ENCODE data around the gene MYO10. TPM values are rescaled to one million over a fixed set of nuclear protein-coding genes. Genes with fewer than 3 reads are reported as not detected.

MYO10 gene
- total RNA-seq, 1 donor from 2014 or later: 0.26 TPM

DNA sequence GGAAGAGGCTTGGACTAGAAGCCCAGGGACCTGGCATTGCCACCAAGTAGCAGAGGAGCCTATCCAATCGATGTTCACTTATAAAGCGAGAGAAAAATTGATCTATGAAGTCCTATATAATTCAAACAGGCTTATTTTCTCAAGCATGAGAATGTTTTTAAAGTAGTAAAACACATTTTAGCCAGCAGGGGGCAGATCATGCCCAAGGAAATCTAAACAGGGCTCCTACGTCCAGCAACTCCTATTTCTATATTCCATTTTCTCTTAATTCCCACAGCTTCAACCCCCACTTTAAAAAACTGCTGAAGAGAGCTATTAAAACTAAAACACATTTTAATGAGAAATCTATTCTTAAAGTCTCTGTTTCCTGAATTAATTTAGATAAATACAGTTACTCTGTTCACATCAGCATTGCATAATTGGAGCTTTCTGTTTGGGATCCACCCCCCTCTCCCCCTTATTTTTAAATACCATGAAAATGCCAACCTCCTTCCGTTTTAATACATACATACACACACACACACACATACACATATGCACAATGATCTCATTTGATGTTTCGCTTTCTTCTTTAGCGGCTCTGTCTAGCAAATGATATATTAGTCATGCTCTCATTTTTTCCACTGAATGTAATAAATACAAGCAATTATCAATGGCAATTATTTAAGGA lies 144.9 kb downstream of the MYO10 start:
- H3K36me3 Mint-ChIP-seq (ENCODE audit: low read depth): no peaks in the 10 kb centered on the region
- intact Hi-C loops (cut with micrococcal nuclease): loop anchor here (1.0 kb wide), 1 partner anchor 341 kb away; no protein-coding TSS in a partner anchor
- peaks cover 2% of the 10 kb centered on the region for H3K4me1 Mint-ChIP-seq
- H3K9me3 Mint-ChIP-seq: no peaks in the 10 kb centered on the region
- H3K4me3 Mint-ChIP-seq: no peak overlapping the region
- DNase-seq: peak; percentile 73
- peaks cover 2% of the 10 kb centered on the region for H3K27me3 Mint-ChIP-seq
- H3K27ac Mint-ChIP-seq: no peak overlapping the region

DNA sequence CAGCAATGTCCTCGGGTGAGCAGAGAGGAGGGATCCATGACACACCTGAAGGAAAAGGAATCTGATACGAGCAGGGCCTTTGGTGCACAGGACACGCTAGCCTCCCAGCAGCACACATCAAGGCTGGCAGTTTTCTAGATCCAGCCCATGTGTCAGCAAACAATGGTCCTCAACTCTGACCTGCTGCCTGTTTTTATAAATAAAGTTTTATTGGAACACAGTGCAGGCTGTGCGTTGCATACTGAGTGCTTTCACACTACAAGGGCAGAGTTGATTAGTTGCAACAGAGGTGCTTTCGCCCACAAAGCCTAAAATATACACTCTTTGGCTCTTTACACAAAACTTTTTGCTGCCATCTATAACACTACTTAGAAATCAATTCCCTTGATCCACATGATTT lies 147.1 kb downstream of the MYO10 start:
- H3K36me3 Mint-ChIP-seq (ENCODE audit: low read depth): no peaks in the 10 kb centered on the region
- no peaks in the 10 kb centered on the region for H3K9me3 Mint-ChIP-seq
- DNase-seq: no peak
- H3K4me1 Mint-ChIP-seq: peaks cover 6% of the 10 kb centered on the region
- no peak overlapping the region for H3K27ac Mint-ChIP-seq
- no peak overlapping the region for H3K4me3 Mint-ChIP-seq
- peaks cover 2% of the 10 kb centered on the region for H3K27me3 Mint-ChIP-seq
- intact Hi-C loops (cut with micrococcal nuclease): loop anchor here (10.0 kb wide), 1 partner anchor 146 kb away; the partner anchor contains the start of gene MYO10

DNA sequence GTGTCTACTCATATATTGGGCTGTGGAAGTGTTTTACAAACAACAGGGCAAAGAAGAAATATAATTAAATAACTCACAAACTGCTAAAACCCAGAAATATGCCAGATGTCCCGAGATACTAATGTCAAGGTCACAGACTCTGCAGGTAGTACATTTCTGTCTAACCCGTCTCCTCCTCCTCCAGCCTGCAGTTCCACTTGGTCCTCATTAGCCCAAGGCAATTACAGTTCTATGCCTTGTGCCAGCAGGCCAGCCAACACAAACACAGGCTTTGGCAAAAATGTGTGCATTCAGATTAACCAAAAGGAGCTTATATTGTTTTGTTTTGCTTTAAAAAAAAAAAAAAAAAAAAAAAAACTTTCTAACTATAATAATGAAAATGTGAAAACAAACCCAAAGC lies 148.8 kb downstream of the MYO10 start:
- Mint-ChIP-seq H3K4me1 (peaks cover 6% of the 10 kb centered on the region), H3K4me3 (no peak overlapping the region), H3K9me3 (no peaks in the 10 kb centered on the region), H3K27me3 (peaks cover 2% of the 10 kb centered on the region), H3K27ac (no peak overlapping the region), H3K36me3 (ENCODE audit: low read depth) (no peaks in the 10 kb centered on the region)
- intact Hi-C loops (cut with micrococcal nuclease): loop anchor here (10.0 kb wide), 1 partner anchor 148 kb away; the partner anchor contains the start of gene MYO10
- DNase-seq: no peak

DNA sequence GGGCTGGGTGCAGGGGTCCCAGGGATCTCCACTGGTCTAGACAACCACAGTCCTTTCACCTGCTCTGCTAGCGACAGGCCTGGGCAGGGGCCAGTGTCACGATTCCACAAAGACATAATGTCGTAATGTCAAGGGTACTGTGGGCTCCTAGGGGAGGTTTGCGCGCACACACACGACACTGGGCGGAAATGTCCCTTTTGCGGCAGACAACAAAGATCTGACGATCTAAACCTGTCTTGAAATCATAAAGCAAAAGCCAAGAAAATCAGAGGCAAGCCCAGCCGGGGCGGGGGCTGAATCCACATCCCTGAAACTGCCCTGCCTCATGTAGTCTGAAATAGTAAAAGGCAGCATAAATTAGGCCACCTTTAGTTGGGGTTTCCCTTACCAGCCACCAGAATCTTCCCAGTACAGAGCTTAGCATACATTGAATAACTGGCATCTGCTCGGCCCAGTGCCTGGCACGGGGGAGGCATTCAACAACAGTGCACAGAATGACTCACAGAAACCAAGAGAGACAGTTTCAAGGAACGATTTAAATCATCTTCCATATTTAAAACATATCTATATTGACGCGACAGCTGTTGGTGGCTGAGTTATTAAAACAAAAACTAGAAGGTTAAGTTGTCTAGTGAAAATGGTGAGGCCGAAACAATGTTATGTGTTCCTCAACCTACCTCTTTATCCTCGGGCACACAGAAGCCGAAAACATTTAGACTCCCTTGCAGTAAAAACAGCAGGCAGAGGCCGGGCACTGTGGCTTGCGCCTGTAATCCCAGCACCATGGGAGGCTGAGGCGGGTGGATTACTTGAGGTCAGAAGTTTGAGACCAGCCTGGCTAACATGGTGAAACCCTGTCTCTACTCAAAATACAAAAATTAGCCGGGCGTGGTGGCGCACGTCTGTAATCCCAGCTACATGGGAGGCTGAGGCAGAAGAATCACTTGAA lies 151.0 kb downstream of the MYO10 start:
- H3K27ac Mint-ChIP-seq: no peak overlapping the region
- intact Hi-C loops (cut with micrococcal nuclease): loop anchor here (2.0 to 10.0 kb wide), 2 partner anchors 150 to 168 kb away; partner anchors contain the start of genes MYO10 and RETREG1
- H3K4me3 Mint-ChIP-seq: no peak overlapping the region
- no peaks in the 10 kb centered on the region for H3K27me3 Mint-ChIP-seq
- H3K36me3 Mint-ChIP-seq (ENCODE audit: low read depth): no peaks in the 10 kb centered on the region
- no peaks in the 10 kb centered on the region for H3K9me3 Mint-ChIP-seq
- peaks cover 4% of the 10 kb centered on the region for H3K4me1 Mint-ChIP-seq
- DNase-seq: no peak

DNA sequence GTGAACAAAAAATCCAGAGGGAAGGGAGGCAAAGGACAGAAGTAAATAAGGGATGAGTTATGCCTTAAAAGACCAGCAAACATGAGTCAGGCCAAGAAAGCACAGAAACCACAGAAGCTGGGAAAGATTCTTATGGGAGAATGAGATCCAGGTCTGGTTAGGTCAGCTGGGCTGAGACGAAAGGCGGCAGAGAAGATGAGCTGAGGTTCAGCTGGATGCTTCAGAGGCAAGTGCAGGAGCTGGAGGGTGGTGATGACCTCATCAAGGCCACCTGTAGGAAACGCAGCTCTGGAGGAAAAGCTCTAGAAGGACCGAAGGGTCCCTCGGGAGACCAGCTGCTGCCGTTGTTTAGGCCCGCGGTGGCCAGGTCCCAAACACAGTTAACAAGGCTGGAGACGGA lies 152.0 kb downstream of the MYO10 start:
- no peaks in the 10 kb centered on the region for H3K36me3 Mint-ChIP-seq (ENCODE audit: low read depth)
- no peak for DNase-seq
- intact Hi-C loops (cut with micrococcal nuclease): loop anchor here (2.0 to 10.0 kb wide), 2 partner anchors 151 to 167 kb away; partner anchors contain the start of genes MYO10 and RETREG1
- no peaks in the 10 kb centered on the region for H3K9me3 Mint-ChIP-seq
- peaks cover 4% of the 10 kb centered on the region for H3K4me1 Mint-ChIP-seq
- no peak overlapping the region for H3K27ac Mint-ChIP-seq
- H3K4me3 Mint-ChIP-seq: no peak overlapping the region
- H3K27me3 Mint-ChIP-seq: no peaks in the 10 kb centered on the region

DNA sequence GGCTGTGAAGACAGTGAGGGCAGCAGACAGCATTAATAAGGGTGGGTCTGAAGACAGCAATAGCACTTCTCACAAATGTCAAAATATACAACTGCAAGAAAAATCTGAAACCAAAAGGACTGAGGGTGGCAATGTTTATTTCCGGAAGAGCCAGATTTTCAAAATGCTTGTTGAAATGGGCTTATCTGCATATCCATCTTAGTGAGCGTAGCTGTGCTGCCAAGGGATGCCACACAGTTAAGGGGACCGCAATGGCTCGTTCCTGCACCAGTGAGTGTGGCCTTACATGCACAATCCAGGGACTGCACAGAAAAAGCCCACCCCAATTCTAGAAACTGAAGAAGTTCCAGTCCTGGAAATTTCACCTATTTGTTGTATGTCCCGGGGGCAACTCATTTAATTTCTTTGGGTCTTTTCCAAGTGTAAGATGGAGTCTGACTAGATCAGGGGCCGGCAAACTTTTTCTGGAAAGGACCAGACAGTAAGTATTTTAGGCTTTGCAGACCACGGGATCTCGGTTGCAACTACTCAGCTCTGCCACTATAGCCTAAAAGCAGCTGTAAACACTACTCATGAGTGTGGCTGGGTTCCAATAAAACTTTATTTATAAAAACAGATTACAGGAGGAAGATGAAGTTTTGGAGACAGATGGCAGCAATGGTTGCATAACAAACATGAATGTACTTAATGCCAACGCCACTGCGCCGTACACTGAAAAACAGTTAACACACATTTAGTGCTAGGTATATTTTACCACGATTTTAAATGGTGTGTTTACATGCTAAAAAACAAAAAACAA lies 154.1 kb downstream of the MYO10 start:
- H3K9me3 Mint-ChIP-seq: no peaks in the 10 kb centered on the region
- H3K27me3 Mint-ChIP-seq: no peaks in the 10 kb centered on the region
- H3K4me3 Mint-ChIP-seq: no peak overlapping the region
- no peak for DNase-seq
- H3K27ac Mint-ChIP-seq: no peak overlapping the region
- intact Hi-C loops (cut with micrococcal nuclease): loop anchor here (10.0 kb wide), 1 partner anchor 153 kb away; the partner anchor contains the start of gene MYO10
- H3K36me3 Mint-ChIP-seq (ENCODE audit: low read depth): no peaks in the 10 kb centered on the region
- H3K4me1 Mint-ChIP-seq: peaks cover 4% of the 10 kb centered on the region

DNA sequence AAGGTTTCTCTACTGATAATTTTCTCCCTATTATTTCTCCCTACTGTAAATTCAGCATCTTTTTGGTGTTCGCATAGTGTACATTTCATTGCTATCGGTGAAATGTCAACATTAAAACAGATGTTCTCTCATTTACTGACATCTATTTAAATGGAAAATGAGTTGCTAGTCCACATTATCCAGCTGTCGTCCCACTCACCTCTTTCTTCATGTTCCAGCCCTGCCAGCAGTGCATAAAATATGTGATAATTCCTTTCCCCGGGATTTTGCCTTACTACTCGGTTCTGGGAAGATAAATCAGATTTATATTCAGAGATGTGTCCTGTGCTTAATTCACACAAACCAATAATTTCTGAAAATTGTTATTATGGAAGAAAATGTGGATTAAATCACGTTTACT lies 155.8 kb downstream of the MYO10 start:
- Mint-ChIP-seq H3K4me3 (no peak overlapping the region), H3K36me3 (ENCODE audit: low read depth) (no peaks in the 10 kb centered on the region), H3K9me3 (no peaks in the 10 kb centered on the region), H3K27ac (no peak overlapping the region), H3K27me3 (no peaks in the 10 kb centered on the region), H3K4me1 (peaks cover 3% of the 10 kb centered on the region)
- intact Hi-C loops (cut with micrococcal nuclease): loop anchor here (10.0 kb wide), 1 partner anchor 154 kb away; the partner anchor contains the start of gene MYO10
- no peak for DNase-seq

DNA sequence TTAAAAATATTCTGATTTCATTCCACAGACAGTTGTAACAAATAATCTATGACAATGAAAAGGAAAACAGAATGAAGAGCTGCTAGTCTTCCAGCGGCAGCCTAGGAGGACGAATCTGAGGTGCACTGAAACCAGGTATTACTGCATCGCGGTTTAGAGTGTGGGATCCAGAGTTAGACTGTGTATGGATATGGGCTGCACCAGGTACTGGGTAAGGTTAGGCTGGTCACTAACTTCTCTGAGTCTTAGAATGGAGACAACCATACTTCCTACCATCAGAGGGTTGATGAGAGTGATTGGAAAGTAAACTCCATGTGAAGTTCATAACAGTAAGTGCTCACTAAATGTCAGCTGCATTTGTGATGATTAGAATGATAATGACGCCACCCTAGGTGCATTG lies 158.7 kb downstream of the MYO10 start:
- intact Hi-C loops (cut with micrococcal nuclease): no loop called here

DNA sequence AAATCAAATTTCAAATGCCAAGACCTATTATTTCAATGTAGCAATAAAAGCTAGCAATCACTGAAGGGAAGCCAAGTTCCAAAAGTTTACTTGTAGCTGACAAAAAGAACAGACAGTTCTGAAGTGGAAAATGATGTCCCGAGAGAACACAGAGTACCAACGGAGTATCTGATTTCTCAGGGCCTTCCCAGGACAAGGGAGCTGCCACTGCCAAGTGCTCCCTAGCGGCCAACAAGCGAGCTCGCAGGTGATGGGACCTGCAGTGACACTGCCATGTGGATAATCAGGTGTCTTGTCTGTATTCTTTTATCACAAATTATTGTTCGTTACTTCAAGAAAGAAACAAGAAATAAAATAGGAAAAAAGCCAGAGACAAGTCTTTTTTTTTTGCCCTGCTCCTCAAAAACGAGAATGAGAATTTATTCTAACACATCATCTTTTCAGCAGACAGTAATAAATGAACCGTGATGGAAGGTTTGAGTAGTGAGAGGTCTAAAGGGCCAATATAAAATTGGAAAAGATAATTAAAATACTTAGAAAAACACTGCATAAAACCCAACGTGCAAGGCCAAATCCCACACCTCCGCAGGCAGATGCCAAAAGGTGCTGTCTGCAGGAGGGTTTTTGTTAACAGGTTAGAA lies 159.4 kb downstream of the MYO10 start:
- H3K4me1 Mint-ChIP-seq: no peaks in the 10 kb centered on the region
- no peaks in the 10 kb centered on the region for H3K9me3 Mint-ChIP-seq
- H3K4me3 Mint-ChIP-seq: no peak overlapping the region
- no peak for DNase-seq
- no peak overlapping the region for H3K27ac Mint-ChIP-seq
- H3K27me3 Mint-ChIP-seq: no peaks in the 10 kb centered on the region
- H3K36me3 Mint-ChIP-seq (ENCODE audit: low read depth): no peaks in the 10 kb centered on the region
- intact Hi-C loops (cut with micrococcal nuclease): no loop called here

More for the DNA sequence above, 158.7 kb downstream of the MYO10 start:
- Mint-ChIP-seq H3K36me3 (ENCODE audit: low read depth) (no peaks in the 10 kb centered on the region), H3K4me3 (no peak overlapping the region), H3K27ac (no peak overlapping the region), H3K9me3 (no peaks in the 10 kb centered on the region), H3K27me3 (no peaks in the 10 kb centered on the region), H3K4me1 (no peaks in the 10 kb centered on the region)
- no peak for DNase-seq

DNA sequence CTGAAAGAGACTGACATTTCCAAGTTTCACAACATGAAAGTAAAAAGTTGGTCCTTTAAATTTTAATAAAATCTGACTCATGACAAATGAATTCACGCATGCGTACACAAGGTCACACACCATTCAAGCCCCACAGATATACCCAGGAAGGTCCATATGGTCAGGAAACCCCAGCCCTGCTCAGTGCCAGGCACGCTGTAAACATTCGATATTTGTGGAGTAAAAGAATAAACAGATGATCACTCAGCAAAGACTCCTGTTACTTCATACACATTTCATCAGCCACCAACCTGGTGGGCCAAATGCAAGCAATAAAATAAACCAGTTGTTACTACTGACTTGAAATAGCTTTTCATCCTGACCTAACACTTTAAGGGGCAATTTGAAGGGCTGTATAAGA lies 161.3 kb downstream of the MYO10 start:
- Mint-ChIP-seq H3K4me1 (no peaks in the 10 kb centered on the region), H3K36me3 (ENCODE audit: low read depth) (no peaks in the 10 kb centered on the region), H3K9me3 (no peaks in the 10 kb centered on the region), H3K27ac (no peak overlapping the region), H3K4me3 (no peak overlapping the region), H3K27me3 (no peaks in the 10 kb centered on the region)
- no peak for DNase-seq
- intact Hi-C loops (cut with micrococcal nuclease): no loop called here

DNA sequence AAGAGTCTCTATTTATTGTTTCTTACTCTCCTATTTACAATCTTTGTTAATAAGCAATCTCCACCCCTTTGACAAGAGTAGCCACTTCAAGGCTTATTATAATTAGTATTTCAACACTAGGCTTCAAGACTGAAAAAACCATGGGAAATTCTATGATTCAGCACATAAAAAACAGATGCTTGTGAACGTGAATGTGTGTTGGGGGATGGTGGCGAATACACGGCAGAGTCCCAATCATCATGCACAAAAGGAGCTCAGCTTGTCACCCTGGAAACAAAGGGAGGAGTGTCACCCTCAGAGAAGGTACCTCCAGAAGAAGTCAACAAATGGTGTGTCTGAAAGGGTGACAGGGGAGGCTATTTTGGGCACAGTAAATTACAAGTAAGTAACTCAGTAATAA lies 162.1 kb downstream of the MYO10 start:
- H3K27me3 Mint-ChIP-seq: no peaks in the 10 kb centered on the region
- no peak overlapping the region for H3K27ac Mint-ChIP-seq
- DNase-seq: no peak
- H3K9me3 Mint-ChIP-seq: no peaks in the 10 kb centered on the region
- H3K4me1 Mint-ChIP-seq: no peaks in the 10 kb centered on the region
- no peak overlapping the region for H3K4me3 Mint-ChIP-seq
- H3K36me3 Mint-ChIP-seq (ENCODE audit: low read depth): no peaks in the 10 kb centered on the region
- intact Hi-C loops (cut with micrococcal nuclease): no loop called here

DNA sequence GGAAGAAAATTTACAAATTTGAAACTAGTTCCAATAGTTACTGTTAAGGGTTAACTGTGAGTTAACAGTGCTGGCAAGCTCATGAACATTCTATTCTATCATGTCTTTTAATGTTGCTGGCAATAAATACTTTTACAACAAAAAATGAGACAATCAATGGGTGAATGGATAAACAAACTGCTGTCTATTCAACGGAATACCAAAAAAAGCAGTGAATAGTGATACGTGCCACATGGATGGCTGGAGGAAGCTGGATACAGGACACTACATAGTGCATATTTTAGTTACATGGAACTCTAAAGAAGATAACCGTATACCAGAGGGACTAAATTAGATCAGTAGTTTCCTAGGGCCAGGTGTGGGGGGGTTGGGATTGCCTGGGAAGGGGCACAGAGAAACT lies 163.5 kb downstream of the MYO10 start:
- H3K27me3 Mint-ChIP-seq: no peaks in the 10 kb centered on the region

DNA sequence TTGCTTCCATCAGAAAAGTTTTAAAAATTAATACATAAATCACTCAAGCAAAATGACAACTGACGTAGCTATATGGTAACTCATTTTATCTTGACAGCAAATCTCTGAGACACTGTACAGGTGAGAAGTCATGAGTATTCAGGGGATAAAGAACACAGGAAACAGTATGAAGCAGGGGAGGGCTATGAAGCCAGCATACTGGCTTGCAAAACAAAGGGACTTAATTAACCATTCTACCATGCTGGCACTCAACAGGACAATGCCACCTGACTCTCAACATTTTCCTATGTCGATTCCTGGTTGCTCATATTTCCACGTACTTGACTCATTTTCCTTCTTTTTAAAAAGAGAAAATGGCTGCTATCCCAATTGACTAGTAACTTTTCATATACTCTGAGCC lies 167.9 kb downstream of the MYO10 start:
- no peak overlapping the region for H3K4me3 Mint-ChIP-seq
- no peaks in the 10 kb centered on the region for H3K27me3 Mint-ChIP-seq
- H3K9me3 Mint-ChIP-seq: no peaks in the 10 kb centered on the region
- intact Hi-C loops (cut with micrococcal nuclease): no loop called here
- DNase-seq: no peak
- H3K4me1 Mint-ChIP-seq: no peaks in the 10 kb centered on the region
- no peak overlapping the region for H3K27ac Mint-ChIP-seq
- H3K36me3 Mint-ChIP-seq (ENCODE audit: low read depth): no peaks in the 10 kb centered on the region

More for the DNA sequence above, 163.5 kb downstream of the MYO10 start:
- no peaks in the 10 kb centered on the region for H3K36me3 Mint-ChIP-seq (ENCODE audit: low read depth)
- no peak overlapping the region for H3K4me3 Mint-ChIP-seq
- DNase-seq: no peak
- no peaks in the 10 kb centered on the region for H3K9me3 Mint-ChIP-seq
- intact Hi-C loops (cut with micrococcal nuclease): no loop called here
- no peak overlapping the region for H3K27ac Mint-ChIP-seq
- H3K4me1 Mint-ChIP-seq: no peaks in the 10 kb centered on the region
